ENCODE measurements around the gene TMTC1. TPM values are rescaled to one million over a fixed set of nuclear protein-coding genes. Genes with fewer than 3 reads are reported as not detected.

TMTC1 gene
- total and polyA plus RNA-seq, 7 donors, result 15.8 to 45.8 (median 30.4) TPM

DNA sequence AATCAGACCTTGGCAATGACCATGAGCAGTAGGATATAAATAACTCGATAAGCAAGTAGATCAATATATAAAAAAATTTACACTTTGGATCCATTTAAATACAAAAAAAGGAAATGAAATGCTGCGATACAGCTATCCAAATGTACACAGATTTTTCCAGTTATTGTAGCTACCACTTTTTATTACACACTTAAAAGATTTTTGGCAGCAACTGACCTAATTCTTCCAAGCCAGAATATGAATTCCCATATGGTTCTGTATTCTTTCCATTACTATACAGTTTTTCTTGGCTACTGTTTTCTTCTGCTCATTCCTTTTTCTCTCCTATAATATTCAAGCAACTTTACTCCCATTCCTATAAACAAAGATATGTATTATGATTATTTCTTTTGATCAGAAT lies 52.2 kb downstream of the TMTC1 start:
- H3K4me1 ChIP-seq, result peaks cover 95% of the 10 kb centered on the region

GRCh38 chr12:29730481-29730880 lies 53.3 kb downstream of the TMTC1 start:
- ATAC-seq (no peak), DNase-seq (no peak)
- TF ChIP-seq CTCF (IDR thresholded peaks at IDR 0.05), result no peak
- WGBS, 3 donors, result 41 to 63% (median 48%) methylated on average over 5 of the region's 5 CpGs
- no peaks in the 10 kb centered on the region for H3K27me3 ChIP-seq (ENCODE audit: insufficient read depth in 3 of 3, low read length in 2 of 3)
- peak overlapping the region; percentile 85 for H3K27ac ChIP-seq
- H3K4me1 ChIP-seq, result peaks cover 95% of the 10 kb centered on the region
- intact Hi-C loops (cut with DNase I), result no loop called here
- H3K4me3 ChIP-seq, result no peak overlapping the region
- H3K9me3 ChIP-seq, result no peaks in the 10 kb centered on the region
- H3K36me3 ChIP-seq (ENCODE audit: insufficient read depth in 1 of 2, low read depth in 1 of 2), result no peaks in the 10 kb centered on the region

More for the DNA sequence above, 52.2 kb downstream of the TMTC1 start:
- no peak for ATAC-seq
- no peaks in the 10 kb centered on the region for H3K36me3 ChIP-seq (ENCODE audit: insufficient read depth in 1 of 2, low read depth in 1 of 2)
- no peak for TF ChIP-seq CTCF (IDR thresholded peaks at IDR 0.05)
- 44 to 70% (median 55%) methylated on average over 2 of the region's 2 CpGs for WGBS, 3 donors
- H3K4me3 ChIP-seq, result no peak overlapping the region
- peak overlapping the region; percentile 85 for H3K27ac ChIP-seq
- intact Hi-C loops (cut with DNase I), result no loop called here
- no peaks in the 10 kb centered on the region for H3K27me3 ChIP-seq (ENCODE audit: insufficient read depth in 3 of 3, low read length in 2 of 3)
- DNase-seq, result no peak
- H3K9me3 ChIP-seq, result no peaks in the 10 kb centered on the region

DNA sequence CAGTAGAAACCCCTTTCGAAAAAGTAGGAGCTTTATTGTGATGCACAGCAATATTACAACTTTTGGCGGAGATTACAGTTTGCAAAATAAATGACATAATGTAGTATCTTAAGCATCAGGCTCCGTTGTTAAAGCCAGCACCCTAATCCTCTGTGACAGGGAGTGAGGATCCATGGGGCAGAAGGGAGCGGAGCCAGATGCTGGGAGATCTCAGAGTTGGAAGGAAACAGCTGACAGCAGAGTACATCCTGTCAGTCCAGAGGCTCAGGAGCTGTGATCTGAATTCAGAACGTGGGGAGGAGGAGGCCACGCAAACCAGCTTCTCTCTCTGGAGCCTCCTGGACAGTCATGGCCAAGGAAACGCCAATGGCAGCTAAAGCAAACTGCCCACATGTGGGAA lies 55.7 kb downstream of the TMTC1 start:
- H3K9me3 ChIP-seq, result no peaks in the 10 kb centered on the region
- H3K27me3 ChIP-seq (ENCODE audit: insufficient read depth in 3 of 3, low read length in 2 of 3), result no peaks in the 10 kb centered on the region
- no peak for TF ChIP-seq CTCF (IDR thresholded peaks at IDR 0.05)
- peaks cover 89% of the 10 kb centered on the region for H3K4me1 ChIP-seq
- intact Hi-C loops (cut with DNase I), result loop anchor here (5.0 to 10.0 kb wide), 2 partner anchors 54 to 173 kb away; partner anchors contain the start of gene TMTC1 (in 1 of the 2)
- peak; percentile 69 to 86 (median 80) for ATAC-seq
- 16 to 34% (median 19%) methylated on average over 7 of the region's 7 CpGs for WGBS, 3 donors
- DNase-seq, result peak in 1 of 2 donors; percentile 72
- no peaks in the 10 kb centered on the region for H3K36me3 ChIP-seq (ENCODE audit: insufficient read depth in 1 of 2, low read depth in 1 of 2)
- peak overlapping the region; percentile 85 for H3K27ac ChIP-seq
- no peak overlapping the region for H3K4me3 ChIP-seq

DNA sequence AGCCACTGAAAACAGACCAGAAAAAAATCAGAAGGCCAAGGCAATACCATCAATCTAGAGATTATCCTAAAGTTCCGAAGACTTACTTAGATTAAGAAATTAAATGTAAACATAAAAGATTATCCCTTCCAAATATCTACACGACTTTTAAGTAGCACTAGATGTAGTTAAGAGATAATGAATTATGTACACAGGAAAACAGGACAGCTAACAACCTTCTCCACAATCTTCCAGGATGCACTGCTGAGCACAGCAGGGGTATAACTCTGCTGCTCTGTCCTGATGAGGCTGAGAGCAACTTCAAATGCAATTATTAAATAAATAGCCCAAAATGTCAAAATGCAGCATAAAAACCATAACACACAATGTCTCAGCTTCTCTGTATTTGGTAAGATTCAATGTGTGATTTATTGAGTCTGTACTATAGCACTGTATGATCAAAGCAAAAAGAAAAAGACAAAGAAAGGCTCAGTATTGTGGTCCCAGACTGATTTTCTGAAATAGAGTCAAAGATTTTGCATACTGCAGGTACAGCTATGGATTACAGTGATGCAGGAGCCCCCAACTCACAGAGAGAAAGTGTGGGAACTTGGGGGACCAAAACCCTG lies 56.9 kb downstream of the TMTC1 start:
- ATAC-seq (no peak), DNase-seq (no peak)
- Histone ChIP-seq H3K27ac (peak overlapping the region; percentile 85), H3K36me3 (ENCODE audit: insufficient read depth in 1 of 2, low read depth in 1 of 2) (no peaks in the 10 kb centered on the region), H3K9me3 (no peaks in the 10 kb centered on the region), H3K4me3 (peak overlapping the region; percentile 26), H3K27me3 (ENCODE audit: insufficient read depth in 3 of 3, low read length in 2 of 3) (no peaks in the 10 kb centered on the region), H3K4me1 (peaks cover 80% of the 10 kb centered on the region)
- TF ChIP-seq CTCF (IDR thresholded peaks at IDR 0.05), result no peak
- intact Hi-C loops (cut with DNase I), result loop anchor here (5.0 to 10.0 kb wide), 2 partner anchors 55 to 172 kb away; partner anchors contain the start of gene TMTC1 (in 1 of the 2)
- 64 to 72% (median 70%) methylated on average over 2 of the region's 2 CpGs for WGBS, 3 donors

Data from psoas muscle (tissue), 8 donors.